ENCODE measurements around the gene NTF4.

DNA sequence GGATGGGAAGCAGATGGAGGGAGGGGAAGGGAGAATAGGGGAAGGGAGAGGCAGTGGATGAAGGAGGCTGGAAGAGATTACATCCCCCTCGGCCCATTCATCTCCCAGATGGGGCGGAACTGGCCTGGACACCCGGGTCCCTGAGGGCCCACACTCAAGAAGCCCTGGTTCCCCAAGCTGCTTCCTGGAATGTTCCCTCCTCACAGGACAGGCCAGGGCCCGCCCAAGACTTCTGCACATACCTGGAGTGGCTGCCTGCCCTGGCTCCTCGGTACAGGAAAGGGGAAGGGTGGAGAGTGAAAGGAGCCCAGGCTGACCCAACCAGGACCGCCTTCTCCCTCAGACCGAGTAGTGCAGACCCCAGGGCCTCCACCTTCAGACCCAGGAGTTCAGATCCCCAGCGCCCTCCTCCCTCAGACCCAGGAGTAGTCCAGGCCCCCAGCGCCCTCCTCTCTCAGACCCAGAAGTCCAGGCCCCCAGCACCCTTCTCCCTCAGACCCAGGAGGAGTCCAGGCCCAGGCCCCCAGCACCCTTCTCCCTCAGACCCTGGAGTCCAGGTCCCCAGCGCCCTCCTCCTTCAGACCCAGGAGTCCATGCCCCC lies 489 bp downstream of the NTF4 start:
- TF ChIP-seq, protein P1, sequence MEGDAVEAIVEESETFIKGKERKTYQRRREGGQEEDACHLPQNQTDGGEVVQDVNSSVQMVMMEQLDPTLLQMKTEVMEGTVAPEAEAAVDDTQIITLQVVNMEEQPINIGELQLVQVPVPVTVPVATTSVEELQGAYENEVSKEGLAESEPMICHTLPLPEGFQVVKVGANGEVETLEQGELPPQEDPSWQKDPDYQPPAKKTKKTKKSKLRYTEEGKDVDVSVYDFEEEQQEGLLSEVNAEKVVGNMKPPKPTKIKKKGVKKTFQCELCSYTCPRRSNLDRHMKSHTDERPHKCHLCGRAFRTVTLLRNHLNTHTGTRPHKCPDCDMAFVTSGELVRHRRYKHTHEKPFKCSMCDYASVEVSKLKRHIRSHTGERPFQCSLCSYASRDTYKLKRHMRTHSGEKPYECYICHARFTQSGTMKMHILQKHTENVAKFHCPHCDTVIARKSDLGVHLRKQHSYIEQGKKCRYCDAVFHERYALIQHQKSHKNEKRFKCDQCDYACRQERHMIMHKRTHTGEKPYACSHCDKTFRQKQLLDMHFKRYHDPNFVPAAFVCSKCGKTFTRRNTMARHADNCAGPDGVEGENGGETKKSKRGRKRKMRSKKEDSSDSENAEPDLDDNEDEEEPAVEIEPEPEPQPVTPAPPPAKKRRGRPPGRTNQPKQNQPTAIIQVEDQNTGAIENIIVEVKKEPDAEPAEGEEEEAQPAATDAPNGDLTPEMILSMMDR (IDR thresholded peaks at IDR 0.05; ENCODE audit: control extremely low read depth in 1 of 3, insufficient read depth in 1 of 3, low read depth in 1 of 3, low read length in 3 of 3): no peak
- TF ChIP-seq CEBPB (IDR thresholded peaks at IDR 0.05; ENCODE audit: low read depth, low read length) (no peak), POLR2A (IDR thresholded peaks at IDR 0.05; ENCODE audit: control extremely low read depth in 1 of 2, low read depth in 2 of 2, low read length in 2 of 2) (no peak), SRF (IDR thresholded peaks at IDR 0.05; ENCODE audit: low read depth, low read length) (no peak), GABPA (IDR thresholded peaks at IDR 0.05; ENCODE audit: borderline replicate concordance, insufficient read depth, low read length) (no peak), RFX5 (IDR thresholded peaks at IDR 0.05; ENCODE audit: borderline replicate concordance, low read depth, low read length) (no peak), POLR2AphosphoS5 (IDR thresholded peaks at IDR 0.05; ENCODE audit: low read depth, low read length) (no peak), BRCA1 (IDR thresholded peaks at IDR 0.05; ENCODE audit: low read depth, low read length) (no peak)
- TF ChIP-seq, protein P2, sequence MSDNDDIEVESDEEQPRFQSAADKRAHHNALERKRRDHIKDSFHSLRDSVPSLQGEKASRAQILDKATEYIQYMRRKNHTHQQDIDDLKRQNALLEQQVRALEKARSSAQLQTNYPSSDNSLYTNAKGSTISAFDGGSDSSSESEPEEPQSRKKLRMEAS (IDR thresholded peaks at IDR 0.05): no peak

Data from H1 (cell line).